HG02885 (cell line): Measurements from ENCODE around the gene MYO18B.

Source experiments
- ATAC-seq: cut with Tn5 transposase; IDR thresholded peaks from one replicate; pipeline ENCODE4 v1.9.1; 2021; ENCODE audit warnings: mild to moderate bottlenecking; ENCODE audit not compliant: unreplicated experiment, poor library complexity

The MYO18B gene

GRCh38 chr22:26023104-26023775 lies 281.3 kb downstream of the MYO18B start:
- ATAC-seq: no peak

- no peak for ATAC-seq
These were observed 283.6 kb downstream of the MYO18B start for GRCh38 chr22:26025626-26026025.

GRCh38 chr22:26027341-26027740 lies 285.4 kb downstream of the MYO18B start:
- ATAC-seq: no peak

GRCh38 chr22:26031641-26032040 lies 289.7 kb downstream of the MYO18B start:
- no peak for ATAC-seq

GRCh38 chr22:26033071-26033470 lies 291.1 kb downstream of the MYO18B start:
- ATAC-seq: no peak

GRCh38 chr22:26033586-26033985 lies 291.6 kb downstream of the MYO18B start:
- ATAC-seq: no peak

GRCh38 chr22:26035523-26035922 lies 293.5 kb downstream of the MYO18B start:
- no peak for ATAC-seq

GRCh38 chr22:26038365-26038764 lies 296.4 kb downstream of the MYO18B start:
- no peak for ATAC-seq

GRCh38 chr22:26041931-26042330 lies 299.9 kb downstream of the MYO18B start:
- ATAC-seq: no peak

GRCh38 chr22:26043031-26043430 lies 301.0 kb downstream of the MYO18B start:
- ATAC-seq: no peak

- ATAC-seq: no peak
These were observed 303.1 kb downstream of the MYO18B start for GRCh38 chr22:26045051-26045450.

- no peak for ATAC-seq
These were observed 303.9 kb downstream of the MYO18B start for GRCh38 chr22:26045860-26046259.

- no peak for ATAC-seq
These were observed 305.5 kb downstream of the MYO18B start for GRCh38 chr22:26047516-26047915.

GRCh38 chr22:26047920-26048319 lies 305.9 kb downstream of the MYO18B start:
- ATAC-seq: no peak

GRCh38 chr22:26050079-26050478 lies 308.1 kb downstream of the MYO18B start:
- no peak for ATAC-seq

- no peak for ATAC-seq
These were observed 311.8 kb downstream of the MYO18B start for GRCh38 chr22:26053737-26054316.

- no peak for ATAC-seq
These were observed 313.0 kb downstream of the MYO18B start for GRCh38 chr22:26054841-26055605.

GRCh38 chr22:26055693-26056092 lies 313.7 kb downstream of the MYO18B start:
- no peak for ATAC-seq

- no peak for ATAC-seq
These were observed 314.6 kb downstream of the MYO18B start for GRCh38 chr22:26056455-26057200.

GRCh38 chr22:26057731-26058130 lies 315.7 kb downstream of the MYO18B start:
- no peak for ATAC-seq

GRCh38 chr22:26064048-26064447 lies 322.1 kb downstream of the MYO18B start:
- ATAC-seq: no peak
